Measurements from ENCODE around the gene MIGA1. TPM values are rescaled to one million over a fixed set of nuclear protein-coding genes. Genes with fewer than 3 reads are reported as not detected.

Gene MIGA1
- total and polyA plus RNA-seq, 10 of the 15 experiments (the other 5 are each of a cell fraction or from before 2014, with no cell fraction given) = 1.3 to 7.2 (median 4.2) TPM

DNA sequence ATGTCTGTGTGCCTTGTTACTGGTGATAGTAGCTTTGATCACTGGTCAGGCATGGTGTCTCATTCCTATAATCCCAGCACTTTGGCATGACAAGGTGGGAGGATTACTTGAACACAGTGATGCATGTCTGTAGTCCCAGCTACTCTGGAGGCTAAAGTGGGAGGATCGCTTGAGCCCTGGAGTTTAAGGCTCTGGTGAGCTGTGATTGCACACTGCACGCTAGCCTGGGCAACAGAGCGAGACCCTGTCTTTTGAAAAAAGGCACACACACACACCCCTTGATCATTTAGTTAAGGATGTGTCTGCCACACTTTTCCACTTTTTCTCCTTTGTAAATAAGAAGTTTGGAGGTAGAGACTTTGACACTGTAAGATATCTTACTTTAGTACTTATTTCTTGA is 15.1 kb downstream of the MIGA1 start (continued):
- TF ChIP-seq, protein P1, sequence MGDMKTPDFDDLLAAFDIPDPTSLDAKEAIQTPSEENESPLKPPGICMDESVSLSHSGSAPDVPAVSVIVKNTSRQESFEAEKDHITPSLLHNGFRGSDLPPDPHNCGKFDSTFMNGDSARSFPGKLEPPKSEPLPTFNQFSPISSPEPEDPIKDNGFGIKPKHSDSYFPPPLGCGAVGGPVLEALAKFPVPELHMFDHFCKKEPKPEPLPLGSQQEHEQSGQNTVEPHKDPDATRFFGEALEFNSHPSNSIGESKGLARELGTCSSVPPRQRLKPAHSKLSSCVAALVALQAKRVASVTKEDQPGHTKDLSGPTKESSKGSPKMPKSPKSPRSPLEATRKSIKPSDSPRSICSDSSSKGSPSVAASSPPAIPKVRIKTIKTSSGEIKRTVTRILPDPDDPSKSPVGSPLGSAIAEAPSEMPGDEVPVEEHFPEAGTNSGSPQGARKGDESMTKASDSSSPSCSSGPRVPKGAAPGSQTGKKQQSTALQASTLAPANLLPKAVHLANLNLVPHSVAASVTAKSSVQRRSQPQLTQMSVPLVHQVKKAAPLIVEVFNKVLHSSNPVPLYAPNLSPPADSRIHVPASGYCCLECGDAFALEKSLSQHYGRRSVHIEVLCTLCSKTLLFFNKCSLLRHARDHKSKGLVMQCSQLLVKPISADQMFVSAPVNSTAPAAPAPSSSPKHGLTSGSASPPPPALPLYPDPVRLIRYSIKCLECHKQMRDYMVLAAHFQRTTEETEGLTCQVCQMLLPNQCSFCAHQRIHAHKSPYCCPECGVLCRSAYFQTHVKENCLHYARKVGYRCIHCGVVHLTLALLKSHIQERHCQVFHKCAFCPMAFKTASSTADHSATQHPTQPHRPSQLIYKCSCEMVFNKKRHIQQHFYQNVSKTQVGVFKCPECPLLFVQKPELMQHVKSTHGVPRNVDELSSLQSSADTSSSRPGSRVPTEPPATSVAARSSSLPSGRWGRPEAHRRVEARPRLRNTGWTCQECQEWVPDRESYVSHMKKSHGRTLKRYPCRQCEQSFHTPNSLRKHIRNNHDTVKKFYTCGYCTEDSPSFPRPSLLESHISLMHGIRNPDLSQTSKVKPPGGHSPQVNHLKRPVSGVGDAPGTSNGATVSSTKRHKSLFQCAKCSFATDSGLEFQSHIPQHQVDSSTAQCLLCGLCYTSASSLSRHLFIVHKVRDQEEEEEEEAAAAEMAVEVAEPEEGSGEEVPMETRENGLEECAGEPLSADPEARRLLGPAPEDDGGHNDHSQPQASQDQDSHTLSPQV (IDR thresholded peaks at IDR 0.05) = no peak
- TF ChIP-seq LARP7 (IDR thresholded peaks at IDR 0.05) = no peak
- TF ChIP-seq ZBTB11 (CRISPR knock-in tag; IDR thresholded peaks at IDR 0.05) = no peak
- TF ChIP-seq CEBPB (IDR thresholded peaks at IDR 0.05; ENCODE audit: borderline replicate concordance in 1 of 2, low read depth in 2 of 2, low read length in 2 of 2) = no peak

Data from GM12878 (cell line).